GM12878 (cell line): ENCODE results near the gene ANKRD7. TPM values are rescaled to one million over a fixed set of nuclear protein-coding genes. Genes with fewer than 3 reads are reported as not detected.

Experiments used
- ATAC-seq: fragments of 200-7000 bp; cut with Tn5 transposase; 3 replicates; pipeline ENCODE4 v1.9.1; 2020; ENCODE audit warnings: mild to moderate bottlenecking, moderate library complexity
- BruUV-seq: library from RNA; stranded (reverse); fragments of 400-500 nt; replicated peaks from 2 replicates; lab custom pipeline; 2021; lab: Mats Ljungman, UMichigan
- CTCF ChIA-PET: fragments of 300-600 bp; sonication (Branson Sonifier 250); formaldehyde crosslinking; extraction: SDS; loops from one replicate; lab custom pipeline; 2021; ENCODE audit warnings: inconsistent platforms; lab: Yijun Ruan, JAX
- POLR2A ChIA-PET: fragments of 350-600 bp; formaldehyde crosslinking; extraction: SDS; loops from one replicate; lab custom pipeline; 2021; ENCODE audit warnings: inconsistent platforms; lab: Charles Lee
- RAD21 ChIA-PET: fragments of 300-600 bp; sonication (Branson Sonifier 250); formaldehyde crosslinking; loops from one replicate; lab custom pipeline; 2023; ENCODE audit warnings: antibody characterized with exemption; ENCODE audit not compliant: unreplicated experiment; lab: Charles Lee
- SMC1A ChIA-PET: fragments of 300-600 bp; sonication (Branson Sonifier 250); formaldehyde crosslinking; loops from one replicate; lab custom pipeline; 2023; ENCODE audit not compliant: unreplicated experiment, uncharacterized antibody; lab: Charles Lee
- DNase-seq: peaks from one replicate; pipeline ENCODE4 v3.0.0-alpha.2; 2011; ENCODE audit warnings: low read depth, low spot score
- FAIRE-seq: peaks from 3 replicates; lab custom pipeline; 2011; peaks lifted over from hg19 to GRCh38; lab: Jason Lieb, UNC
- H2AFZ ChIP-seq: 2 replicates; pipeline ENCODE4 v1.6.0; 2011; ENCODE audit warnings: low read depth, low read length, control low read depth; ENCODE audit not compliant: control insufficient read depth
- H3K27ac ChIP-seq: 2 replicates; pipeline ENCODE4 v1.5.1; 2011; ENCODE audit warnings: control low read depth; ENCODE audit not compliant: control insufficient read depth, insufficient read depth
- H3K27me3 ChIP-seq, 2 experiments: replicated peaks in 1 of 2; 2 replicates each; pipeline versions ENCODE4 v1.6.0 to v1.6.1; 2011; ENCODE audit warnings: low read length in 1 of 2; ENCODE audit not compliant: control insufficient read depth in 2 of 2, insufficient read depth in 2 of 2
- H3K36me3 ChIP-seq, 2 experiments: 2 replicates each; pipeline ENCODE4 v1.5.1; 2011; ENCODE audit warnings: low read length in 1 of 2; ENCODE audit not compliant: control insufficient read depth in 2 of 2, insufficient read depth in 2 of 2
- H3K4me1 ChIP-seq: 2 replicates; pipeline ENCODE4 v1.6.1; 2011; ENCODE audit warnings: mild to moderate bottlenecking, low read length, moderate library complexity, mixed read lengths; ENCODE audit not compliant: control insufficient read depth, insufficient read depth
- H3K4me2 ChIP-seq: 2 replicates; pipeline ENCODE4 v1.6.0; 2011; ENCODE audit warnings: control low read depth; ENCODE audit not compliant: control insufficient read depth, insufficient read depth
- H3K4me3 ChIP-seq: fragments of 200-600 bp; sonication (generic); 2 replicates; pipeline ENCODE4 v1.5.1; 2016
- H3K79me2 ChIP-seq: 2 replicates; pipeline ENCODE4 v1.6.0; 2011; ENCODE audit warnings: low read length; ENCODE audit not compliant: control insufficient read depth, insufficient read depth
- H3K9ac ChIP-seq: 2 replicates; pipeline ENCODE4 v1.8.0; 2011; ENCODE audit warnings: low read length, control low read depth, mixed read lengths; ENCODE audit not compliant: control insufficient read depth, insufficient read depth
- H3K9me3 ChIP-seq: replicated peaks from 3 replicates; pipeline ENCODE4 v1.5.1; 2011; ENCODE audit warnings: mild to moderate bottlenecking, low read length; ENCODE audit not compliant: control insufficient read depth, insufficient read depth
- H4K20me1 ChIP-seq: 2 replicates; pipeline ENCODE4 v1.6.0; 2011; ENCODE audit not compliant: control insufficient read depth, insufficient read depth
- BACH1 ChIP-seq: fragments of 450-650 bp; IDR thresholded peaks from 2 replicates; pipeline ENCODE4 v1.6.1; 2017; ENCODE audit warnings: mild to moderate bottlenecking, borderline replicate concordance
- CBFB ChIP-seq: IDR thresholded peaks from 2 replicates; pipeline ENCODE4 v1.6.1; 2016; ENCODE audit warnings: antibody characterized with exemption, low read depth
- CBX3 ChIP-seq: fragments of 200-600 bp; sonication (generic); IDR thresholded peaks from 2 replicates; pipeline ENCODE4 v1.6.1; 2016; ENCODE audit warnings: low read depth, borderline replicate concordance
- CHD2 ChIP-seq: IDR thresholded peaks from 2 replicates; pipeline ENCODE4 v1.6.1; 2011; ENCODE audit warnings: low read depth, low read length, improper control_type of control experiment, borderline replicate concordance
- HCFC1 ChIP-seq: fragments of 150-350 bp; IDR thresholded peaks from 2 replicates; pipeline ENCODE4 v1.6.1; 2014; ENCODE audit warnings: low read length
- IRF4 ChIP-seq: IDR thresholded peaks from 2 replicates; pipeline ENCODE4 v1.6.1; 2011; ENCODE audit warnings: low read depth, low read length
- NRF1 ChIP-seq: conservative IDR thresholded peaks from 2 replicates; pipeline ENCODE4 v1.6.1; 2011; ENCODE audit warnings: mild to moderate bottlenecking, low read depth, low read length, improper control_type of control experiment
- PAX5 ChIP-seq: IDR thresholded peaks from 2 replicates; pipeline ENCODE4 v1.6.1; 2011; ENCODE audit warnings: low read depth, low read length, borderline replicate concordance
- RUNX3 ChIP-seq: IDR thresholded peaks from 2 replicates; pipeline ENCODE4 v1.6.1; 2012; ENCODE audit warnings: low read length, inconsistent platforms
- SREBF2 ChIP-seq: IDR thresholded peaks from 2 replicates; pipeline ENCODE4 v1.6.1; 2012; ENCODE audit warnings: mild to moderate bottlenecking, low read length
- WGBS: methylation state at CpG from one replicate; pipeline ENCODE4 v1.1.6; 2016; ENCODE audit warnings: low lambda C conversion rate; ENCODE audit not compliant: insufficient replicate concordance, insufficient coverage; ENCODE audit errors: missing lambda C conversion rate; 5-methylcytosine and 5-hydroxymethylcytosine counted together
- in situ Hi-C: fragments of 300-500 bp; cut with MboI; formaldehyde crosslinking; loops from 9 replicates; pipeline ENCODE4 v1.14.3; 2018; ENCODE audit warnings: mixed read lengths
- intact Hi-C: fragments of 100-400 bp; cut with micrococcal nuclease; formaldehyde crosslinking; loops from one replicate; pipeline ENCODE4 v1.14.2; 2022; ENCODE audit not compliant: unreplicated experiment
- polyA plus RNA-seq, 11 experiments: library from polyadenylated mRNA; depleted of rRNA in 4 of 11; unstranded in 6 of 11; stranded (reverse) in 5 of 11; fragments of >200 nt; fragmentation: Nextera tagmentation in 4 of 11; fragmentation: Illumina TruSeq in 1 of 11; extraction: Ambion mirVana in 4 of 11; extraction: Trizol in 1 of 11; gene quantifications; 1 replicate in 1 of 11; 2 replicates in 10 of 11; pipeline versions ENCODE4 v1.2.1 to v1.2.3, GENCODE V29; 2011 to 2016; ENCODE audit warnings: inconsistent platforms in 2 of 11, missing spikeins in 2 of 11, low read depth in 1 of 11
- total RNA-seq, 4 experiments: library from RNA; depleted of rRNA in 3 of 4; stranded (reverse); fragments of >200 nt in 3 of 4; fragmentation: Illumina TruSeq in 1 of 4; extraction: Trizol in 1 of 4; gene quantifications; 2 replicates each; pipeline versions ENCODE4 v1.2.1 to v1.2.3, GENCODE V29; 2013 to 2021
- TF ChIP-seq, protein P1 (sequence below): IDR thresholded peaks from 2 replicates; pipeline ENCODE4 v1.6.1; 2011; ENCODE audit warnings: borderline replicate concordance, low read depth, mild to moderate bottlenecking, moderate library complexity, low read length; ENCODE audit not compliant: insufficient read depth, poor library complexity, severe bottlenecking
- TF ChIP-seq, protein P2 (sequence below): fragments of 450-650 bp; IDR thresholded peaks from 2 replicates; pipeline ENCODE4 v1.6.1; 2017; ENCODE audit warnings: antibody characterized with exemption, mild to moderate bottlenecking, moderate library complexity

Gene ANKRD7
- total and polyA plus RNA-seq, 10 of the 15 experiments (the other 5 are each of a cell fraction or from before 2014, with no cell fraction given): 0.12 to 0.46 (median 0.31) TPM; not detected in 3

DNA sequence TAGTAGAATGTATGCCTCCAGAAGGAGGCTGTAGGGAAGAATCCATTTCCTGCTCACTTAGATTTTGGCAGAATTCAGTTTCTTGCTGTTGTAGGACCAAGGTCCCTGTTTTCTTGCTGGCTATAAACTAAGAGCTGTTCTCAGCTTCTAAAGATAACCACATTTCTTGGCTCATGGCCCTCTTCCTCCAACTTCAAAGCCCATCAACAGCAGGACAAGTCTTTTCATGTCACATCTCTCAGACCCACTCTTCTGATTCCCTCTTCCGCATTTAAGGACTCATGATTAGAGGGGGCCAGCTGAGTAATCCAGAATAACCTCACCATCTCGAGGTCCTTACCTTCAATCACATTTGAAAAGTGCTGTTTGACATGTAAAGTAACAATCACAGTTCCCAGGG, 48.8 kb upstream of the ANKRD7 start:
- Histone ChIP-seq H3K4me1 (no peaks in the 10 kb centered on the region), H3K9ac (no peak overlapping the region), H3K27ac (no peak overlapping the region), H3K79me2 (no peaks in the 10 kb centered on the region), H4K20me1 (no peaks in the 10 kb centered on the region), H3K27me3 (no peaks in the 10 kb centered on the region), H3K4me3 (no peak overlapping the region), H3K4me2 (no peak overlapping the region), H2AFZ (no peak overlapping the region), H3K9me3 (no peaks in the 10 kb centered on the region), H3K36me3 (no peaks in the 10 kb centered on the region)
- intact Hi-C loops: no loop called here
- BruUV-seq: no TSS peak
- ChIA-PET CTCF (no interaction called here), SMC1A (no interaction called here), POLR2A (no interaction called here), RAD21 (no interaction called here)
- TF ChIP-seq HCFC1 (no peak), RUNX3 (no peak), PAX5 (no peak), NRF1 (no peak), CHD2 (no peak), IRF4 (no peak), BACH1 (no peak), CBFB (no peak), CBX3 (no peak), SREBF2 (no peak)
- TF ChIP-seq, protein P1, sequence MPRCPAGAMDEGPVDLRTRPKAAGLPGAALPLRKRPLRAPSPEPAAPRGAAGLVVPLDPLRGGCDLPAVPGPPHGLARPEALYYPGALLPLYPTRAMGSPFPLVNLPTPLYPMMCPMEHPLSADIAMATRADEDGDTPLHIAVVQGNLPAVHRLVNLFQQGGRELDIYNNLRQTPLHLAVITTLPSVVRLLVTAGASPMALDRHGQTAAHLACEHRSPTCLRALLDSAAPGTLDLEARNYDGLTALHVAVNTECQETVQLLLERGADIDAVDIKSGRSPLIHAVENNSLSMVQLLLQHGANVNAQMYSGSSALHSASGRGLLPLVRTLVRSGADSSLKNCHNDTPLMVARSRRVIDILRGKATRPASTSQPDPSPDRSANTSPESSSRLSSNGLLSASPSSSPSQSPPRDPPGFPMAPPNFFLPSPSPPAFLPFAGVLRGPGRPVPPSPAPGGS: no peak
- TF ChIP-seq, protein P2, sequence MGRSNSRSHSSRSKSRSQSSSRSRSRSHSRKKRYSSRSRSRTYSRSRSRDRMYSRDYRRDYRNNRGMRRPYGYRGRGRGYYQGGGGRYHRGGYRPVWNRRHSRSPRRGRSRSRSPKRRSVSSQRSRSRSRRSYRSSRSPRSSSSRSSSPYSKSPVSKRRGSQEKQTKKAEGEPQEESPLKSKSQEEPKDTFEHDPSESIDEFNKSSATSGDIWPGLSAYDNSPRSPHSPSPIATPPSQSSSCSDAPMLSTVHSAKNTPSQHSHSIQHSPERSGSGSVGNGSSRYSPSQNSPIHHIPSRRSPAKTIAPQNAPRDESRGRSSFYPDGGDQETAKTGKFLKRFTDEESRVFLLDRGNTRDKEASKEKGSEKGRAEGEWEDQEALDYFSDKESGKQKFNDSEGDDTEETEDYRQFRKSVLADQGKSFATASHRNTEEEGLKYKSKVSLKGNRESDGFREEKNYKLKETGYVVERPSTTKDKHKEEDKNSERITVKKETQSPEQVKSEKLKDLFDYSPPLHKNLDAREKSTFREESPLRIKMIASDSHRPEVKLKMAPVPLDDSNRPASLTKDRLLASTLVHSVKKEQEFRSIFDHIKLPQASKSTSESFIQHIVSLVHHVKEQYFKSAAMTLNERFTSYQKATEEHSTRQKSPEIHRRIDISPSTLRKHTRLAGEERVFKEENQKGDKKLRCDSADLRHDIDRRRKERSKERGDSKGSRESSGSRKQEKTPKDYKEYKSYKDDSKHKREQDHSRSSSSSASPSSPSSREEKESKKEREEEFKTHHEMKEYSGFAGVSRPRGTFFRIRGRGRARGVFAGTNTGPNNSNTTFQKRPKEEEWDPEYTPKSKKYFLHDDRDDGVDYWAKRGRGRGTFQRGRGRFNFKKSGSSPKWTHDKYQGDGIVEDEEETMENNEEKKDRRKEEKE: no peak
- no peak for DNase-seq
- FAIRE-seq: no peak
- WGBS: 50% methylated on average over 2 of the region's 2 CpGs
- in situ Hi-C loops: no loop called here
- ATAC-seq: no peak
